HG03066 (cell line): ENCODE measurements around the gene KCNN3.

Experiments
- ATAC-seq: cut with Tn5 transposase; IDR thresholded peaks from one replicate; pipeline ENCODE4 v1.9.1; 2021; ENCODE audit warnings: low read depth; ENCODE audit not compliant: unreplicated experiment

KCNN3 gene

GRCh38 chr1:154863315-154864174 lies 6.5 kb downstream of the KCNN3 start:
- ATAC-seq: no peak

- ATAC-seq: no peak
Measured at GRCh38 chr1:154862907-154863306, 7.2 kb downstream of the KCNN3 start.

- ATAC-seq: no peak
Measured at GRCh38 chr1:154861607-154862094, 8.4 kb downstream of the KCNN3 start.

DNA sequence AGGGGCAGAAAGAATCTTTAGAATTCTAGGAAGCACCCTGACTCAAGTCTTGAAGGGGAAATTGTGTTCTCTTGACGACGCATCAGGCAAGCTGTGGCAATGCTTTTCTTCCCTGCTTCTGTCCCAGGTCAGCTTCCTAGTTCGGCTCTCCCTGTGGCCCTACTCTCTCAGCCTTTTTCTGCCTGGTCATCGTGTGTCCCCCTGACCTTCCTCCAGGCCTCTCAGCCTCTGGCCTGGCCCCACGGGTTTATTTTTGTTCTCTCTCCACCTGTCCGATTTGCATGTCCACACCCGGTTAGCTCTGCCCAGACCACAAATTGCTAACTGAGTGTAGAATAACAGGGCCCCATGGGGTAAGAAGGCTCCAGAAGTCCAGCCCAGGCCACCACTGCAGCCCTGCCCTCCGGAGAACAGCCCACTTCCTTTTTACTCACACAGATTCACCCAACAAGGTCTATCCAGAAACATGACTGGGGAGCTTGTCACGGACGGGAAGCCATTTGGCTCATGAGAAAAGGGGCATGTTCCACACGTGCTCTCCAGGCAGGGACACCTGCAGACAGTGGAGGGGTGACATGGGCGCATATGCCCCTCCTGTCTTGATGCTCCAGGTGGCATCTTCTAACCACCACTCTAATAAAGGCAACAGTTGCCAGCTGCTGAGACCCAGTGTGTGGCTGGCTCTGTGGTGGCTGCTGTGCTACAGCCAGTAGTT lies 9.8 kb downstream of the KCNN3 start:
- peak; percentile 68 for ATAC-seq

- ATAC-seq: peak; percentile 33
Measured at GRCh38 chr1:154859786-154860155, 10.3 kb downstream of the KCNN3 start.

GRCh38 chr1:154859151-154859785 lies 10.8 kb downstream of the KCNN3 start:
- ATAC-seq: no peak

DNA sequence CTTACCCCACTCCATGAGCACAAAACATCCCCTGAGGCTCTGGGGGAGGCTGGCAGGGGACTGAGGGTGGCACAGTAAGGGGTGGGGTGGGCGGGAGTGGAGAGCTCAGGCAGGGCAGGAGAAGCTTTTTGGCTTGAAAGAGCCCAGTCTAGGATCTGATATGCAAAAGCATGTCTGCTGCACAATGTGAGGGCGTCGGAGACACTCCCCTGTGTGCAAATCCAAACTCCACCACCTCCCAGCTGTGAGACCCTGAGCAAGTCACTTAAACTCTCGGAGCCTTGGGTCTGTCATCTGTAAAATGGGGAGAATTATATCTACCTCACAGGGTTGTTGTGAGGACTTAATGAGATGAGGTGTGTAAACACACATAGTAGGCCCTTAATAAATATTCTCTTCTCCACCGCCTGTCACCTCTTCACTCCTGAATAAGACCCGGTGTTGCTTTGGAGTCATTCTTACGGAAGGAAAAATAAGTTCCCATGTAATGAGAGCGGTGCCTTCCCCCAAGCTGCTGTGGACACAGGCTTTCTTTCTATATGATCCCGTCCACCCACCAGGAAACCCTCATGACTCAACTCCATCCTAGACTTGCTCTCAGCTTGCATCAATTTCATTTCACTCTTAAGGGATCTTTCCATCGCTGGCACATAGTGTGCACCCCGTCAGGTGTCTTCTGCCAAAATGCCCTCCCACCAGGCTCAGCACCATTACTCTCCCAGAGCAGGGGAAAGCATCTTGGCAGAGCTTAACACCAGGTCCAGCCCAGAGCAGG lies 12.5 kb downstream of the KCNN3 start:
- ATAC-seq: no peak

DNA sequence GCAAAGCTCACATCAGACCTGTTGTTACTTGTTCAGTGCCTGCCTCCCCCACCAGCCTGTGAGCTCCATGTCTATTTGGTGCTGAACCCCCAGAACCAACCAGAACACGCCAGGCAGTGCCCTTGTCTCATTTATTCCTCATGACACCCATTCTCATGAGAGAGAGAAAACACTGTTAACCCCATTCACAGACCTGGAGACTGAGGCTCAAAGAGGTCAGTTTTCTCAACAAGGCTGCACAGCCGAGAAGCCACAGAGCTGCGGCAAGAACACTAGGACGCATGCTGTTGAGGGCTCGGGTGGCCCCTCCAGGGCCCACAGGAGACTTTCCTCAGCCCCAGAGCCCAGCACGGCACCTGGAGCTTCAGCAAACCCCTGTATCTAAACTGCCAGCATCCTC lies 13.1 kb downstream of the KCNN3 start:
- ATAC-seq: no peak

GRCh38 chr1:154856544-154856943 lies 13.5 kb downstream of the KCNN3 start:
- ATAC-seq: no peak

GRCh38 chr1:154856049-154856448 lies 14.0 kb downstream of the KCNN3 start:
- no peak for ATAC-seq

GRCh38 chr1:154855186-154855851 lies 14.8 kb downstream of the KCNN3 start:
- ATAC-seq: no peak

- no peak for ATAC-seq
Measured at GRCh38 chr1:154852845-154853244, 17.2 kb downstream of the KCNN3 start.

DNA sequence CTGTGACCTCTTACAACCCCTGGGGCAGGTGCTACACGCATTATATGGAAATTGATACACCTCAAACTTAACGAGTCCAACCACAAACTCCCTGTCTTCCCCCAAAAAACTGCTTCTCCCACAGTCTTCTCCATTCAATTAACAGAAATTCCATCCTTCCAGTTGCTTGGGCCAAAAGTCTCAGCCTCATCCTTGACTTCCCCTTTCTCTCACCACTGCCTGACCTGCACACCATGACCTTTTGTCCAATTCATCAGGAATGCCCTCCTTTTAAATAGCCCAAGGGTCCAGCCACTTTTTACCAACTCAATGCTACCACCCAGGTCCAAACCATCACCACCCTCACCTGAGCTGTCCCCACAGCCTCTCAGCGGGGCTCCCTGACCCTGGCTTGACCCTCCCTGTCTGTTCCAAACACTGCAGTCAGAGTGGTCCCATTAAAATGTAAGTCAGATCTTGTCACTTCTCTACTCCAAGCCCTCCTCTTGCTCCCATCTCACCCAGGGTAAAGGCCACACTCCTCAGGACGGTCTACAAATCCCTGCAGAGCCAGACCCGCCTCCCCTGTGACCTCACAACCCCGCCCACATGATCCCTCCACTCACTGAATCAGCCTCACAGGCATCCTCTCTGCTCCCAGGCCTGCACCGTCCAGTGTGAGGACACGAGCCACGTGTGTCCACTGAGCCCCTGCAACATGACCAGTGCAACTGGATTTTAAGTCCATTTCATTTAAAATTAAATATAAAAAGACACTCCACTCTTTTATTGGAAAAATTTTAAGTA lies 18.5 kb downstream of the KCNN3 start:
- no peak for ATAC-seq

GRCh38 chr1:154849645-154850131 lies 20.4 kb downstream of the KCNN3 start:
- no peak for ATAC-seq

- no peak for ATAC-seq
Measured at GRCh38 chr1:154848983-154849382, 21.1 kb downstream of the KCNN3 start.

GRCh38 chr1:154847891-154848290 lies 22.2 kb downstream of the KCNN3 start:
- no peak for ATAC-seq

- ATAC-seq: no peak
Measured at GRCh38 chr1:154846565-154847442, 23.3 kb downstream of the KCNN3 start.

DNA sequence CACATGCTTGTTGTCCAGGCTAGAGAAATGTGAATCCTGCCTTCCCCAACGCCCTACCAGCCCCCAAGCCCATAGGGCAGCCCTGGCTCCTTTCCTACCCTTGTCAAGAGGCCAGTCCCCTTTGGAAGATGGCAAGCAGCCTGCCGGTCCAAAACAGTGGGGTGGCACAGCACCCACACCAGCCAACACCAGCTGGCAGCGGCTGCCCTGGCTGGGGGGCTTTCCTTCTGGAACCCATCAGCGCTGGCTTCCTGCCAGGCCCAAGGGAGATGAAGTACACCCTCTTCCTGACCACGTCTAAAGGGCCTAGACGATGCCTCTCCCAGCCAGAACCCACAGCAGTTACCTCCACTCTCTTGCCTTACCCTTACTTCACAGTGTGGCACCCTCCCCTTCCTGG lies 24.2 kb downstream of the KCNN3 start:
- ATAC-seq: no peak
